Astrocyte of the cerebellum (primary cell): ENCODE data around the gene IGSF21.

Source experiments
- DNase-seq: peaks from one replicate; pipeline ENCODE4 v3.0.0-alpha.2; 2011; ENCODE audit warnings: low read depth
- H3K4me3 ChIP-seq: 2 replicates; pipeline ENCODE4 v1.5.1; 2011; ENCODE audit warnings: mild to moderate bottlenecking, low read depth, low read length, moderate library complexity
- CTCF ChIP-seq: IDR thresholded peaks from 2 replicates; pipeline ENCODE4 v1.5.1; 2012; ENCODE audit warnings: low read length, low read depth, moderate library complexity, mild to moderate bottlenecking; ENCODE audit errors: missing control alignments
- in situ Hi-C: cut with HindIII; loops from 2 replicates; pipeline ENCODE4 v1.10.0; 2017; ENCODE audit warnings: low sequenced_read_pairs

Gene IGSF21

DNA sequence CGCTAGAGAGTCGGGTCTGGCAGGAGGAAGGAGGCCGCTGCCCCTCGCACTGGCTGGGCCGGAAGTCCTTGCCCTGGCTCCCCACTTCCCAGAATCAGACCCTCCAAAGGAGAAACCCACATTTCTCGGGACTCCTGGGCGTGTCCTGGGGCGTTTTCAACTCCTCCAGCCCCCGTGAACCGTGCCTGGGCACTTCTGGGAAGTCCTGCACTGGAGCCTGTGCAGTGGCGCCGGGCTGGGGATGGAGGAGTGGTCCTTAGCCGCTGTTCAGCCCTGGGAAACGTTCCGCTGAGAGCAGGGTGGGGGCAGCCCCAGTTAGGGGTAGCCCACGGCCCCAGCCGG lies 3.0 kb downstream of the IGSF21 start:
- in situ Hi-C loops = no loop called here
- no peak for TF ChIP-seq CTCF
- DNase-seq = no peak
- no peak overlapping the region for H3K4me3 ChIP-seq

DNA sequence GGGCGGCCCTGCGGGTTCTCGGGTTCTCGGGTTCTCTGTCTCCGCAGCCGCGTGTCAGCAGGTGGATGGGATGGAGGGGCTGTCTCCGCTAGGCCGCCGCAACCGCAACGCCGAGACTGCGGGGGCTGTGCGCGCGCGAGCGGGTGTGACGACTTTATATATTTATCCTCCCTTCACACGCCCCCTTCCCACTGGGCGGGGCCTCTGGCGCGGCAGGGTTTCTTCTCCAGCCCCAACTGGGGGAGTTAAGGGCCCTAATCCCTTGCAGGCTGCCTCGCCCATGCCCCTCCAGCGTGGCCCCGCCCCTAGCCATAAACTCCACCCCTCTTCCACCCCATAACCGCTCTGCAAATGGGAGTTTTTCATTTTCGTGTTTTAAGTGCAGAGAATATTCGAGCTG lies 3.4 kb downstream of the IGSF21 start:
- in situ Hi-C loops = no loop called here
- DNase-seq = no peak
- TF ChIP-seq CTCF = no peak
- H3K4me3 ChIP-seq = no peak overlapping the region

DNA sequence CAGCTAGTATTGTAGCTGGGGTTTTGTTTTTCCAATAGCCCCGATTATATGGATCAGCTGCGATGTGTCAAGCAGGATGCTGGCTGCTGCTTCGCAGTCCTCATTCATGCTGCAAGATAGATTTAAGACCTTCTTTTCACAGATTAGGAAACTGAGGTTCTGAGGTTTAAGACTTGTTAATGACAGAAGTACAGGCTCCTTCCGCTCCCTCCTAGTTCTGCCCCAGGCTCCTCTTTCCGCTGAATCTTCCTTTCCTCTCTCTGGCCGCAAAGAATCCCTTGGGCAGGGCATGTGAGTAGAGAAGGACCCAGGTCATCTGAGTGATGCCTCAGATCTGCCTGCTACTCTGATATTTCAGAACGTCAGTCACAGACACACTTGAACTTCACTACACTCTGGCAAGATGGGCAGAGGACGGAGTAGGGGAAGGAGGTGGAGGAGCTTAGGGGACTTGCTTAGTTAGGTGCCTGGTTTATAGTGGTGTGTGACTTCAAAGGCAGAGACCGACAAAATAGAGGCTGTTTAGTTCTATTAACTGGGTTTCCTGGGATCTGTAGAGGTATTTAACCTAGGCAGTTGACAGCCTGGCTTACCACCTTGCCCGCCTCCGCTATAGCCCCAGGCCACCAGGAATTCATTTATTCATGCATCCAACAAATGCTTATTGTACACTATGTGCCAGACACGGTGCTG lies 4.2 kb downstream of the IGSF21 start:
- DNase-seq = no peak
- in situ Hi-C loops = no loop called here
- TF ChIP-seq CTCF = no peak
- H3K4me3 ChIP-seq = no peak overlapping the region

GRCh38 chr1:18112611-18113010 lies 5.0 kb downstream of the IGSF21 start:
- H3K4me3 ChIP-seq = no peak overlapping the region
- no peak for DNase-seq
- in situ Hi-C loops = no loop called here
- no peak for TF ChIP-seq CTCF

DNA sequence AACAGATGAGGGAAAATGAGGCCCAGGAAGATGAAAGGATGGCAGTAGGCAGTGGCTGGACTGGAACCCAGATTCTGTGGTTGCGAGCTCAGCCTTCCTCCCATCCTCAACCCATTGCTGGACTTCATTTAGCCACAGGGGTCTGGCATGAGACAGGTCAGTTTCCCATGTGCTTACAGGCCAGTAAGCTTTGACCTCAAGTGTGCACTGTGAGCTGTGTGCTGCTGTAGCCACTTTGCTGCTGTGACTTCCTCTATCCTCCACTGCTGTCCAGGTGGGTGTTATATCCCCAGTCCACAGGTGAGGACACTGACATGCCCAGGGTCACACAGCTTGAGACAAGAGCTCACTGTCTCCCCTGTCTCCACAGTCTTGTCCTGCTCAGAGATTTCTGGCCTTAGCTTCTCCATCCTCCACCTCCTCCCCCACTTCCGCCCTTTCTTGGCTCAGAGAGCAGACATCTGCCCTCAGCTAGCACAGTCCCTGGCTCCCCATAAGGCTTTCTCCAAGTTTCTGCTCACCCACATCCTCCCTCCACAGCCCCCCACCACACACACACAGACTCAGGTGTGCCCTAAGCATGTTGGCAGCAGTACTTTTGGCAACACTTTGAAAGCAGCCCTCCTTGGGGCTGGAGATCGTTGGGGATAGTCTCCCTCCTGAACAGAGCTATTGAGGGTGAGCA lies 7.3 kb downstream of the IGSF21 start:
- no peak overlapping the region for H3K4me3 ChIP-seq
- DNase-seq = no peak
- TF ChIP-seq CTCF = no peak
- in situ Hi-C loops = loop anchor here (5.0 kb wide), 1 partner anchor 48 kb away; no protein-coding TSS in a partner anchor

DNA sequence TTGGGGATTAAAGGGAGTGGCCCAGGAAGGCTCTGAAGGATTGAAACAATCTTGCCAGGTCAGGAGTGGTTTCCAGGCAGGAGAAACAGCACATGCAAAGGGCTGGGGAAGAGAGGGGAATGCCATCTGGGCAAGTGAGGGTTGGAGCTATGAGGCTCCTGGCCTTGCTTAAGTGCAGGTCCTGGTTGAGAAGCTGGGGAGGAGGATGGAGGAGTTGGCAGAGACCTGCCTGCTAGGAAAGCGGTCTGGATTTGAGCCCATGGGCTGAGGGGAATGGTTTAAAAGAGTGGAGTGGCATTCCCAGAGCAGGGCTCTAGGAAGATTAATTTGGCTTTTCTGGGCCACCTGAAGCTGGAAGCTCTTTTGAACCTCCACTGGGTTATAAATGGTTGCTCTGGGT lies 9.2 kb downstream of the IGSF21 start:
- no peak overlapping the region for H3K4me3 ChIP-seq
- TF ChIP-seq CTCF = no peak
- in situ Hi-C loops = loop anchor here (5.0 kb wide), 1 partner anchor 49 kb away; no protein-coding TSS in a partner anchor
- no peak for DNase-seq
